PC-9 (cell line): ENCODE measurements around the gene ZBTB22.

Source experiments
- CTCF ChIP-seq: fragments of 200-600 bp; sonication (generic); conservative IDR thresholded peaks from 2 replicates; pipeline ENCODE4 v1.6.1; 2017; ENCODE audit warnings: mixed run types, antibody characterized with exemption, mild to moderate bottlenecking, moderate library complexity
- EZH2 ChIP-seq: fragments of 200-600 bp; sonication (generic); IDR thresholded peaks from 2 replicates; pipeline ENCODE4 v1.8.0; 2017; ENCODE audit warnings: antibody characterized with exemption, low read depth

GRCh38 chr6:33324125-33324524 is 6.6 kb upstream of the ZBTB22 start:
- no peak for TF ChIP-seq EZH2
- no peak for TF ChIP-seq CTCF
